Left colon (tissue), 2 donors: ENCODE data around the gene TRIM74. TPM values are rescaled to one million over a fixed set of nuclear protein-coding genes. Genes with fewer than 3 reads are reported as not detected.
"Not testable (repeated sequence)": the region's sequence is repeated elsewhere in the genome, so short reads cannot be mapped to it uniquely, and the experiment has no call there.

ENCODE experiments used
- ATAC-seq: fragments of 200-7000 bp; cut with Tn5 transposase; one replicate; pipeline ENCODE4 v1.9.1; 2020; ENCODE audit warnings: mild to moderate bottlenecking, moderate library complexity
- DNase-seq, 2 donors: peaks; one replicate each; pipeline ENCODE4 v3.0.0-alpha.2; 2020
- intact Hi-C, 2 donors: fragments of 100-400 bp; cut with DNase I in 1 of 2; cut with micrococcal nuclease in 1 of 2; formaldehyde crosslinking; loops; one replicate each; pipeline versions ENCODE4 v1.11.2 to v1.14.0; 2022; cut with DNase I, micrococcal nuclease
- long read RNA-seq: library from polyadenylated mRNA; unstranded; transcript quantifications from one replicate; pipeline ENCODE4 v2.0.0, GENCODE V29; 2021
- total RNA-seq, 2 donors: library from RNA; stranded (reverse); fragmentation: NEBNext Ultra II Directional; extraction: Animal tissue kit (Norgen Biotek cat#: 25700); gene quantifications; one replicate each; pipeline ENCODE4 v1.2.1, GENCODE V29; 2021
- donor health status: DM: no; HTN: no; CAD: no.
- donor health status: DM: yes; HTN: yes; CAD: no.

The TRIM74 gene
- total RNA-seq, result under 1 TPM in 1 of 2 donors, not detected in 1; 0.58 TPM
- long read RNA-seq, partial matches to known transcripts, result 0 of 2 reads
- long read RNA-seq, other reads (novel, unspliced or antisense), result 2 of 2 reads

DNA sequence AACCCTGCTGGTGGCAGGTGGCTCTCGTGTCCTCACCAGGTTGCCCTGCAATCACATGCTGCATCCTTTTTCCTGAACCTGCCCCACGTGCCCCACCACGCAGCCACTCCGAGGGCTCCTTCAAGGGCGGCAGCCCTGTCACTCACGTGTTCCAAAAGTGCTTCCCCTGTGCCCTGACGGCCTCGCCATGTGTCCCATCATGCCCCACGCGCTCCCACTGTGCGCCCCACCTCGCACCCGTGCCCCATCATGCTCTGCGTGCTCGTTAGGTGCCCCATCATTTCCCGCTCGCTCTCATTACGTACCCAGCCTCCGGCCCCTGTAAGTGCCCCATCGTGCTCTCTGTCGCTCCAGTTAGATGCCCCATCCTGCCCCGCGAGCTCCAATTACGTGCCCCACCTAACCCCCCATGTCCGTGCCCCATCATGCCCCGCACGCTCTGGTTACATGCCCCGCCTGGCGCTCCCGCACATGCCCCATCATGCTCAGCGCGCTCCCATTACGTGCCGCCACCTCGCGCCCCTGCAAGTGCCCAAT is at the start of gene TRIM74:
Gene TRIM74, minus strand, starts transcription at position 487 of the 537 bp plus-strand sequence. CDS start 3,309 bp downstream, outside the sequence.
- DNase-seq, ATAC-seq, intact Hi-C loops: not testable (repeated sequence)

DNA sequence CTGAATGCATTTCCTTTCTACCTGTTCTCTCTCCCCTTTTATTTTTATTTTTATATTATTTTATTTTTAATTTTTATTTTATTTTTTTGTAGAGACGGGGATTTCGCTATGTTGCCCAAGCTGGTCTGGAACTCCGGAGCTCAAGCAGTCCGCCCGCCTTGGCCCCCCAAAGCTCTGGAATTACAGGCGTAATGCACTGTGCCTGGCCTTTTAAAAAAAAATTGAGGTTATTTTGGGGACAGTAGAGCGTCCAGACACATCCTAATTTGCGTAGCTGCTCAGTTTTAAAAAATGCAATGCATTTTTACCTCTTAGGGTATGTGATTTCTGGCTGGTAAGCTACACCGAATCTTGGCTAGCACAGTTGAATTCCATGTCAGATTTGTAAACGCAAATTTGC is 37.2 kb upstream of the TRIM74 start:
- ATAC-seq, intact Hi-C loops: not testable (repeated sequence)
- DNase-seq, result peak; percentile 21 to 26

DNA sequence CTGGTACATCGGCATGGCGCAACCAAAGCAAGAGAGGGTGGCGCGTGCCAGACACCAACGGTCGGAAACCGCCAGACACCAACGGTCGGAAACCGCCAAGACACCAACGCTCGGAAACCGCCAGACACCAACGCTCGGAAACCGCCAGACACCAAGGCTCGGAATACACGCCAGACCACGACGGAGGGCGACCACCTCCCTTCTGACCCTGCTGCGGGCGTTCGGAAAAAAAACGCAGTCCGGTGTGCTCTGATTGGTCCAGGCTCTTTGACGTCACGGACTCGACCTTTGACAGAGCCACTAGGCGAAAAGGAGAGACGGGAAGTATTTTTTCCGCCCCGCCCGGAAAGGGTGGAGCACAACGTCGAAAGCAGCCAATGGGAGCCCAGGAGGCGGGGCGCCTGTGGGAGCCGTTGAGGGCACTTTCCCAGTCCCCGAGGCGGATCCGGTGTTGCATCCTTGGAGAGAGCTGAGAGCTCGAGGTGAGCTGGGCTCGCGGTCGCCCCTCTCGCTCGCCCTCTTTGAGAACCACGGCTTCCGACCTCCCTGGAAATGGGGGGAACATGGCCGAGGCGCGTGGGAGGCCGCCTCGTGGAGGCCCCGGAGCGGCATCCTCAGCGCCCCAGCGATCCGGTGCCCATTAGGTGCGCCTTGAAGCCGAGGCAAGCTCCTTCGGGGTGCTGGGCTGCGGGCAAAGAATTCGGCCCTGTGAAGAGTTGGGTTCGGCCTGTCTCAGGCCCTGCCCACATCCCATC is 36.6 kb upstream of the TRIM74 start:
- ATAC-seq, result peak; percentile 90
- DNase-seq, result peak; percentile 85 to 91
- intact Hi-C loops, result not testable (repeated sequence)

DNA sequence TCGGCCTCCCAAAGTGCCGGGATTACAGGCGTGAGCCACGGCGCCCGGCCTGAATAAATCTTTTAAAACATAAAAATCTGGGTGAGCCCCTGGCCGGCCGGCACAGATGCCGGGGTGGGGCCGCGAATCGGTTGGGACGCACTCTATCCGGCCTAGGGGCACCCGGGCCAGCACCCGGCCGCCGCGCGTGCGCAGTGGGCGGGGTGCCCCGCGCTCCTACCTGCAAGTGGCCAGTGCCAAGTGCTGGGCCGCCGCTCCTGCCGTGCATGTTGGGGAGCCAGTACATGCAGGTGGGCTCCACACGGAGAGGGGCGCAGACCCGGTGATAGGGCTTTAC is 36.1 kb upstream of the TRIM74 start:
- peak; percentile 68 to 86 for DNase-seq
- peak; percentile 89 for ATAC-seq
- intact Hi-C loops, result not testable (repeated sequence)

DNA sequence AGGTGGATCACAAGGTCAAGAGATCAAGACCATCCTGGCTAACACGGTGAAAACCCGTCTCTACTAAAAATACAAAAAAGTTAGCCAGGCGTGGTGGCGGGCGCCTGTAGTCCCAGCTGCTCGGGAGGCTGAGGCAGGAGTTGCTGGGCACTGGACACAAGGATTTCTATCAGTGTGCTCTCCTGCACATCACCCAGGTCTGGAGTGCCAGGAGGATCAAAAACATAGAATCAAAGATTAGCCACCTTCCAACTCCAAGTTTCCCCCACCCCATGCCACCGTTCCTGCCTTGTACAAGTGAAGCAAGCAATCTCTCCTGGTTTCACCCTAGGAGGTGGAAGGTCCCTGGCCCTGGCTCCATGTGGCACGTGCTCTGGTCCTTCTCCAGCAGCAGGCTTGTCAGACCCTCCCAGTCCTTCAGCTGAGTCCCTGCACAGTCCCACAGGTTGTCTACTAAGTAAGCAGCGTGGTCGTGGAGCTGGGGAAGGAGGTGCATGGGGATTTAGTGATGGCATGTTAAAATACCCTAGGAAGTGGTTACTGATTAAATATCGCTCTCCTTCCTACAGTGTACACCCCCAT is 28.7 kb upstream of the TRIM74 start:
- intact Hi-C loops, DNase-seq, ATAC-seq: not testable (repeated sequence)

DNA sequence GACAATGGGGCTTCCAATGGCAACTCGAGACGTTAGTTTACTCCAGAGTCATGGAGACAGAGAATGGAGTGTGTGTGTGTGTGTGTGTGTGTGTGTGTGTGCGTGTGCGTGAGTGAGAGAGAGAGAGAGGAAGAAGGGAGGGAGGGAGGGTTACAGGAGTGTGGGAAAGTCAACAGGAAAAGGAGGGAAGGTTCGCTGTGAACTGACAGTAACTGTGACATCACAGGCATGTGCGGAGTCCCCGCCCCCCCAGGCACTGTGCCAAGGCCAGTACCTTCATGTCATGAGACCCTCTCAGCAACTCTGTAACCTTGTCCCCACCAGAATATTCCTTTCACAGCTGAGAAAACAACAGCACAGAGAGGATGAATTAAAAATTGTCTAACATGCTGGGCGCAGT is 28.2 kb upstream of the TRIM74 start:
- intact Hi-C loops, DNase-seq: not testable (repeated sequence)
- ATAC-seq, result peak; percentile 50

DNA sequence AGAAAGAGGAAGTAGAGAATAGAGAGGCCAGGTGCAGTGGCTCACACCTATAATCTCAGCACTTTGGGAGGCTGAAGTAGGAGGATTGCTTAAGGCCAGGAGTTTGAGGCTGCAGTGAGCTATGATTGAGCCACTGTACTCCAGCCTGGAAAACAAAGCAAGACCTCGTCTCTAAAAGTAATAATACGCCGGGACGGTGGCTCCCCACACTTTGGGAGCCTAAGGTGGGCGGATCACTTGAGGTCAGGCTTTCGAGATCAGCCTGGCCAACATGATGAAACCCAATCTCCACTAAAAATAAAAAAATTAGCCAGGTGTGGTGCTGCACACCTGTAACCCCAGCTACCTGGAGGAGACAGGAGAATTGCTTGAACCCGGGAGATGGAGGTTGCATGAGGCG is 26.2 kb upstream of the TRIM74 start:
- ATAC-seq, intact Hi-C loops, DNase-seq: not testable (repeated sequence)

DNA sequence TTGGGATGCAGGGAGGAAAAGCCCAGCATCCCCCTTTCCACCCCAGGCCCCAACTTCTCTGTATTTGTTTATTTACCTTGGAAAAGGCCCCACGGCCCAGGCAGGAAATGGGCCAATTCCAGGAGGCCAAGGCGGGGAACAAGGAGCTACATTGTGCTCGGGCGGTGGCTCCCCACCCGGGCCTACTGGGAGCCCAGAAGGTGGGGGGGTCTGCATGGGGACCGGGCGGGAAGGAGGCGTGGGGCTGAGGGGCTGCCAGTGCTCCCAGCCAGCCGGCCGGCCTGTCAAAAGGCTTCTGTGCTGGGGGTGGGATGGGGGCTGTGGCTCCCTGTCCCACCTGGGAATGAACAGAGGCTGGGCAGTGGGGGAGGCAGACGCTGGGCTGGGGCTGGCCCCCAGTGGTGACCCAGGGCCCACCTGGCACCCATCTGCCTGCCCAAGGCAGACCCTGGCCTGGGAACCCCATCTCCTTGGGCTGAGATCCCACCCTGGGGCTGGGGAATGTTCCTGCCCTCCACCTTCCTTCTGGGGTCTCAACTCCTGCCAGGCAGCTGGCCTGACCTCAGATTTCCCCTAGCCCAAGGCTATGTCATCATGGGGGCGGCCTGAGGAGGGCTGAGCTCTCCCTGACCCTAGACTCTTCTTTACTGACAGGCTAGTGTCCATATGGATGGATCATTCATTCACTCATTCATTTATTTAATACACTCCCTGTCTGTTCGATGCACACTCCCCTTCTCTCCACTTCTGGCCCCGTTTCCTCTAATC is 21.1 kb upstream of the TRIM74 start:
- intact Hi-C loops, DNase-seq: not testable (repeated sequence)
- peak; percentile 86 for ATAC-seq

DNA sequence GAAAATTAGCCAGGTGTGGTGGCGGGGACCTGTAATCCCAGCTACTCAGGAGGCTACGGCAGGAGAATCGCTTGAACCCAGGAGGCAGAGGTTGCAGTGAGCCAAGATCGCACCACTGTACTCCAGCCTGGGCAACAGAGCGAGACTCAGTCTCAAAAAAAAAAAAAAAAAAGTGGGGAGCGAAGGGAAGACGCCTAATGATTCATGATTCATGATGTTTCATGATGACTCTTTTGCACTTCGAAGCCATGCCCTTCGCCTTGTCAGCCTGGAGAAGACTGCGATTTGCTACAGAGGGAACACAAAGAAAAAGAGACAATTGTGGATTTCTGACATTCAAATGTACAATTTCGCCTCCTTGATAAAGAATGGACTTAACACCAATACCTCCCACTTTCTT is 12.8 kb upstream of the TRIM74 start:
- intact Hi-C loops, DNase-seq, ATAC-seq: not testable (repeated sequence)

DNA sequence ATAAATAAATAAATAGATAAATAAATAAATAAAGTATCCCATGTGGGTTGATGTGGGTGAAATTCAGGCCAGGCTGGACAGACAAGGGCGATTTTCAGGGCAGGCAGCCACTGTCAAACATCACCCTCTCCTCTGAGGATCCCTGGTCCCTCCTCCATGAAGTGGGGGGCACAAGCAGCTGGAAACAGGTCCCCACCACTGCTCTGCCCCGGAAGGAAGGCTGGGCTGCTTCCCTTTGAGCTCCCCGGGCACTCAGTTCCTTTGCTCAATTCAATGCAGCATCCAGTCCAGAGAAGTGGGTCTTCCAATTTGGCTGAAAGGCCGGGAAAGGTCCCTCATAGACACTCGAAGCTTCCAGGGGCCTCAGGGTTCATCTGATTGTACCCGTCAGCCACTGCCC is 11.1 kb upstream of the TRIM74 start:
- DNase-seq, ATAC-seq, intact Hi-C loops: not testable (repeated sequence)

DNA sequence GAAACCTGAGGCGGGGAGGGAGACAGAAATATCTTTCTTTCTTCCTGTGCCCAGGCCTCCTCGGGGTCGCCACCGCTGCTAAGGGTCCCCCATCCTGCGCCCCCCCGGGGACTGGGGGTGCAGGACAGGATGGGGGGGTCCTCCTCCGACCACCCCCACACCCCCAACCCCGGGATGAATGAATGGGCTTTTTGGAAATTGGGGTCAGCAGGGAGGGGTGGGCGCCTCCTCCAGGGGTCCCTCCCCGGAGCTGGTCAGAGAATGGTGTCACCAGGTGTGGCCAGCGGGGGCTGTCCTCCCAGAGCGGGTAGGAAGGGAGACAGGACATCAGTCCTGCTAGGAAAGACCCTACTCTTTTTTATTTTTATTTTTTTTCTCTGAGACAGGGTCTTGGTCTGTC is 7.2 kb upstream of the TRIM74 start:
- DNase-seq, intact Hi-C loops, ATAC-seq: not testable (repeated sequence)

DNA sequence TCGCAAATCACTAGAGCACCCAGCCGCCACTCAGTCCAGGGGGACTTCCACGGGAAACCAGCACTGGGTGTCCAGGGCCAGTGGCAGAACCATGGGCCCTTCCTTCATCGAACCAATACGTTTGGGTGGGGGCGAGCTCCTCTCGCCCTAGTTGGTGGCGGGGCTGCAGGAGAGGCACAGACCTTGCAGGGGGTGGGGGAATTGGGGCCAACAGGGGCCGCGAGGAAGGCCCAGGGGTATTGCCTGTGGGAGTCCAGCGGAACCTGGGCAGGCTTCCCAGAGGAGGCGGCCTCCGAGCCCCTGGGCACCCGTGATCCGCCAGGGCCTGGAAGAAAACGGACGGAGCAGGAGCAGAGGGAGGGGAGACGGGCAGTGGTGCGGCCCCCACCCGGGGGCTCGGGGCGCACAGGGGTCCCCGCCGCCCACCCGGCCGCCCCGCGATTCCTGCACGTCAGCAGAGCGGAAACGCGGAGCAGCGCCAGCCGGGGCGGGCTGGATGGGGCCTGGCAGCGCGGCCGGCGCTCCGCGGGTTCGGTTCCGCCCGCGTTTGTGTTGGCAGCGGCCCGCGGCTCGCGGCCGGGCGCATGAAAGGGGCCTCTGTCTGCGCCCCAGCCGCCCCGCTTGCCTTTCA is 6.5 kb upstream of the TRIM74 start:
- DNase-seq, ATAC-seq, intact Hi-C loops: not testable (repeated sequence)

DNA sequence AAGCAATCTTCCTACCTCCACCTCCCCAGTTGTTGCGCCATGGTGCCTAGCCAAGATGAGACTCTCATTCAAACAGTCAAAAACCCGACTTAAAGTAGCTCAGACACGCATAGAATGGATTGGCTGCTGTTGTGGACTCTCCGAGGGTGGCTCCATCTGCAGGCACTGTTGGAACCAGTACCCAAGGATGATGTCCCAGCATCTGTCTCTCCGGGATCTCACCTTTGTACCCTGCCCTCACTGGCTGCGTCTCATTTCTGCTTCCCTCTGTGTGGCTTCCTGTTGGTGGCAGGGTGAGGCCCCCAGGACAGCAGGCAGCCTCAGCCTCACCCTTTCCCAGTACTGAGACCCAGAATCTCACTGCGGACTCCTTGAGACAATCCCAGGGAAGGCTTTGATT is 5.5 kb upstream of the TRIM74 start:
- intact Hi-C loops, result not testable (repeated sequence)
- peak; percentile 35 for ATAC-seq

DNA sequence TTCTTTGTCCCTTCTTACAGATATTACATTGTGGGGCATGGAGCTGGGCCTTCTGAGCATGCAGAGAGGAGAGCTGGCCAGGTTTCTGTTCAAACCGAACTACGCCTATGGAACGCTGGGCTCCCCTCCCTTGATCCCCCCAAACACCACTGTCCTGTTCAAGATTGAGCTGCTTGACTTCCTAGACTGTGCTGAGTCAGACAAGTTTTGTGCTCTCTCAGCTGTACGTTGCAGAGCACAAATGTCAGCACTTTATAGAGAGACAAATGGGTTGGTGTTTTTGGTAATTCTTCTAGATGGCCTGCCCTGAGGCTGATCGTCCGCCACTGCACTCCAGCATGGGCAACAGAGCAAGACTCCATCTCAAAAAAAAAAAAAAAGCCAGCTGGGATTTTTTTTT is 2.2 kb upstream of the TRIM74 start:
- ATAC-seq, intact Hi-C loops, DNase-seq: not testable (repeated sequence)

More for the DNA sequence above, 5.5 kb upstream of the TRIM74 start:
- not testable (repeated sequence) for DNase-seq

DNA sequence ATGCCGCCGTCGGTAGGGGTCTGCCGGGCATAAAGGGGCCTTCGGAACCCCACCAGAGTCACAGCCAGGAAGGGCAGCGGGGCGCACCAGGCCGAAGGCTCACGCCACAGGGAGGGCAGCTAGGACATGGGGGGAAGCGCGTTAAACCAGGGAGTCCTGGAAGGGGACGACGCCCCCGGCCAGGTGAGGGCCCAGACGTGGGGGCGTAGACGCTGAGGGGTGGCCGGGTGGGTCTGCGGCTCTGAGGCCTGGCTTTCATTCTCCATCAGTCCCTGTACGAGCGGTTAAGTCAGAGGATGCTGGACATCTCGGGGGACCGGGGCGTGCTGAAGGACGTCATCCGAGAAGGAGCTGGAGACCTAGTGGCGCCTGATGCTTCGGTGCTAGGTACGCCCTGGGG is 422 bp upstream of the TRIM74 start:
- ATAC-seq, intact Hi-C loops, DNase-seq: not testable (repeated sequence)

DNA sequence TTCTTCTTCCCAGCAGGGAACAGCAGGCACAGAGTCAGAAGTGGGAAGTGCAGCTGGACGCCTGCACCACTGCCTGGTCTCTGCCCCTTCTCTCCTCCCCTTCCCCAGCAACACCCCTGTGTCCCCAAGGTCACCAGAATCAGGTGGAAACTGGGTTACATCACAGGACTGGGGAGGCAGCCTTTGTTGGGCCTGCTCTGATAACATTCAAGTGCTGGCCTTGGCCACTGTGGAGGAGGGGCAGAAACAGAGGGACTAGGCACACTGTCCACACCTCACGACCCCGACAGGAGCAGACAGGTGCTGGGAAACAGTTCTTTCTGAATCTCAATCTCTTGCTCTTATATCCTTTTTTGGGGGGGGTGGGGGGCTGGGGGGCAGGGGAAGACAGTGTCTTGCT is 2.4 kb downstream of the TRIM74 start:
- intact Hi-C loops, DNase-seq, ATAC-seq: not testable (repeated sequence)

DNA sequence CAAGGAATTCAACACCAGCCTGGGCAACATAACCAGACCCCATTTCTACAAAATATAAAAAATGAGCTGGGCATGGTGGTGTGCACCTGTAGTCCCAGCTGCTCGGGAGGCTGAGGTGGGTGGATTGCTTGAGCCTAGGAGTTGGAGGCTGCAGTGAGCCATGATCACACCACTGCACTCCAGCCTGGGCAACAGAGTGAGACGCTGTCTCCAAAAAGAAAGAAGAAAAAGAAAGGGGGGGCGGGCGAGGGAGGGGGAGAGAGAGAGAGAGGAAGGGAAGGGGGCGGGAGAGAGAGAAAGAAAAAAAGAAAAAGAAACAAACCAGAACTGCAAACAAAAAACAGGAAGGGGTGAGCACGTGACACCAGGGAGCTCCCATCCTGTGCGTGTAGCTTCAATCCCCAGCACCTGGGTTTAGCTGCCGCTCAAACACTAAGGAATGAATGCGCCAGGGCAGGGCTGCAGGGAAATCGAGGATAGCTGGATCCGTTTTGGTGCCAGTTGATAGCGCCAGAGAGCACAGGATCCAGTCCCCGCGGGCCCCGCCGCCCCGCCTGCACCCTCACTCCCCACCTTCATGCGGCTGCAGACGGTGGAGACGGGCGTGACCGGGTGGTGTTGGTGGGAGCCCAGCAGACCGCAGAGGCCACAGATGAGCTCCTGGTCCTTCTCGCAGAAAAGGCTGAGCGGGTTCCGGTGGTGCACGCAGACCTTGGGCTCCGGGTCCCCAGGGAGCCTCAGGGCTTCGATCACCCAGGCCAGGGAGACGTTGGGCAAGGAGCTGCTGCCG is 3.9 kb downstream of the TRIM74 start:
- intact Hi-C loops, DNase-seq: not testable (repeated sequence)
- ATAC-seq, result peak; percentile 61

DNA sequence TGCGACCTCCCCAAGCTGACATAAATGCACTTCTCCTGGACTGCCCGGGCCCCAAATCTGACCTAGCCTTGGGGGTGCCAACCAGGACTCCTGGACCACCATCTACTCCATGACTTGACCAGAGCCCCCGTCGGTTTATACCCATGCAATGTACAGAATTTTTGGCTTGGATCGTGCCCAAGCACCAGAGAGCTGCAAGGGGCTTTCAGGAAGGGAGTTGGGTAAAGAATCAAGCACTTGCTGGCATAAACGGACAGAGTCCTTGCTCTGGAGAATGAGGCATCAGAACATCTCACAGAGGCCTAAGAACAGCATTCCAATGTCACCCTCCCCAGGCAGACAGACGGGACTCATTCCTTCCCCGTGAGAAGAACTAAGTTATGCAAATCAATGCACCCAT is 6.2 kb downstream of the TRIM74 start:
- DNase-seq, ATAC-seq, intact Hi-C loops: not testable (repeated sequence)
